Spleen (tissue), 11 donors: ENCODE measurements around the gene BMPER. TPM values are rescaled to one million over a fixed set of nuclear protein-coding genes. Genes with fewer than 3 reads are reported as not detected.

Experiments used
- DNase-seq: peaks from one replicate; pipeline ENCODE4 v3.0.0-alpha.2; 2020
- H3K27ac ChIP-seq, 8 donors: fragments of 200-600 bp; sonication (generic) in 7 of 8; 1 replicate in 4 of 8; 2 replicates in 4 of 8; pipeline versions ENCODE4 v1.5.0 to v1.8.0; 2016 to 2021; ENCODE audit warnings: inconsistent platforms in 4 of 8, mild to moderate bottlenecking in 4 of 8, moderate library complexity in 1 of 8
- H3K27me3 ChIP-seq, 7 donors: fragments of 200-600 bp; sonication (generic) in 6 of 7; replicated peaks in 1 of 7; 1 replicate in 4 of 7; 2 replicates in 3 of 7; pipeline versions ENCODE4 v1.5.0 to v1.8.0; 2016 to 2021; ENCODE audit warnings: inconsistent platforms in 3 of 7, mild to moderate bottlenecking in 1 of 7
- H3K36me3 ChIP-seq, 6 donors: fragments of 200-600 bp; sonication (generic) in 5 of 6; 1 replicate in 4 of 6; 2 replicates in 2 of 6; pipeline versions ENCODE4 v1.5.0 to v1.8.0; 2016 to 2021; ENCODE audit warnings: inconsistent platforms in 2 of 6
- H3K4me1 ChIP-seq, 6 donors: fragments of 200-600 bp; sonication (generic) in 5 of 6; 1 replicate in 3 of 6; 2 replicates in 3 of 6; pipeline versions ENCODE4 v1.5.0 to v1.8.0; 2016 to 2021; ENCODE audit warnings: inconsistent platforms in 3 of 6
- H3K4me3 ChIP-seq, 8 donors: fragments of 200-600 bp; sonication (generic) in 7 of 8; 1 replicate in 4 of 8; 2 replicates in 4 of 8; pipeline versions ENCODE4 v1.5.0 to v1.8.0; 2016 to 2021; ENCODE audit warnings: inconsistent platforms in 4 of 8, mild to moderate bottlenecking in 4 of 8, moderate library complexity in 2 of 8
- H3K9me3 ChIP-seq, 8 donors: fragments of 200-600 bp; sonication (generic) in 7 of 8; 1 replicate in 4 of 8; 2 replicates in 4 of 8; pipeline versions ENCODE4 v1.5.0 to v1.8.0; 2016 to 2021; ENCODE audit warnings: inconsistent platforms in 4 of 8
- POLR2A ChIP-seq, 3 donors: fragments of 450-650 bp; IDR thresholded peaks; one replicate each; pipeline ENCODE4 v1.5.1; 2017; ENCODE audit warnings: antibody characterized with exemption in 3 of 3, mild to moderate bottlenecking in 1 of 3
- POLR2AphosphoS5 ChIP-seq, 3 donors: sonication (generic); formaldehyde crosslinking; IDR thresholded peaks; one replicate each; pipeline ENCODE4 v1.5.1; 2017; ENCODE audit warnings: antibody characterized with exemption in 3 of 3
- WGBS, 5 donors: extraction: QIAGEN DNeasy Blood & Tissue Kit in 3 of 5; methylation state at CpG; one replicate each; pipeline versions ENCODE4 v1.1.5 to v1.1.7; 2013 to 2018; 5-methylcytosine and 5-hydroxymethylcytosine counted together
- intact Hi-C: fragments of 100-400 bp; cut with DNase I; formaldehyde crosslinking; loops from one replicate; pipeline ENCODE4 v1.15.0; 2023; ENCODE audit warnings: low total_unique reads
- polyA plus RNA-seq, 3 donors: library from polyadenylated mRNA; stranded (reverse); fragments of 200-250 nt; gene quantifications; one replicate each; pipeline ENCODE4 v1.2.1, GENCODE V29; 2013
- total RNA-seq, 7 donors: library from RNA; depleted of rRNA in 3 of 7; stranded (reverse); fragments of >200 nt in 3 of 7; fragmentation: NEBNext Ultra II Directional in 4 of 7; extraction: Animal tissue kit (Norgen Biotek cat#: 25700) in 4 of 7; gene quantifications; one replicate each; pipeline versions ENCODE4 v1.1.0 to v1.2.1, GENCODE V29; 2016 to 2021
- TF ChIP-seq, protein P1 (sequence below), 11 experiments: fragments of 200-600 bp in 7 of 11; fragments of 450-650 bp in 4 of 11; sonication (generic) in 4 of 11; IDR thresholded peaks in 8 of 11; conservative IDR thresholded peaks in 3 of 11; 1 replicate in 7 of 11; 2 replicates in 4 of 11; pipeline versions ENCODE4 v1.4.0 to v1.8.0; 2016 to 2021; ENCODE audit warnings: antibody characterized with exemption in 11 of 11, inconsistent platforms in 4 of 11, mild to moderate bottlenecking in 1 of 11
- donor health status: healthy with polysubstance abuse.
- donor health status: DM: no; HTN: no; CAD: no; lungs with moderate emphysema.
- donor health status: DM: no; HTN: no; CAD: no.
- donor health status: Bipolar disorder and iron deficiency.
- donor health status: healthy.
- donor health status: DM: no; HTN: no; CAD: no.
- donor health status: DM: yes; HTN: yes; CAD: no.

The BMPER gene
- total and polyA plus RNA-seq, 10 donors, result 0.14 to 4.4 (median 2.1) TPM

DNA sequence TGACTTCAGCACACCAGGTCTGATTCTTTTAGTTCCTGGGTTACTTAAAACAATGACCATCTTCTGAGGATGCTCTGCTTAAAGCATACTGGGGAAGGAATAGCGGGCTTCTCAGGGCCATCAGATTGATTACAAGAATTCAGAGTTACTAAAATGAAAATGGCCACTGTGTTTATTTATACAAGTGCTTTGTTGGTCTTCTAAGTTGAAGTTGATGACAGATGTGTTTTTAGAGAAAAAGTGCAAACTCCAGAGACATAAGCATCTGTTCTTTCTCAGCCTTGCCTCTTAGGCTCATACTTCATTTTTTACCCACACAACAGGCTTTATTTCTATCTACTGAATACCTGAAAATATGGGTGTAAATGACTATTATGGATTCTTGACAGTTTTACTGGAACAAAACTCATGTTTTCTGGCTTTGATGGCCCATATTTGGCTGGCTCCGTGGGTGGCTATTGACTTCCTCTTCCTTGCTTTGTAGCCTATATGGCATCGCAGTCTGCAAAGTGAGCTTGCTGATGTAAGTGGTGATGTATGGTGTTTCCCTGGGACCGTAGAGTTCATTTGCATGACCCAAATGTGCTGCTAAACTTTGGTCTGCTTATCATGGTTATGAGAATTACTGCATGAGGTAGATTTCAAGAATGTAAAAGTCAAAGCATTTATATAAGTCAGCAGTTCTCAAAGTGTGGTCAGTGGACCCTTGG is 121.3 kb downstream of the BMPER start:
- 40 to 68% (median 59%) methylated on average over 4 of the region's 4 CpGs for WGBS, 5 donors
- peaks cover 0 to 3% (median 0%) of the 10 kb centered on the region in 7 donors for H3K27me3 ChIP-seq
- DNase-seq, result no peak
- H3K9me3 ChIP-seq, result no peaks in the 10 kb centered on the region
- no peak overlapping the region for H3K4me3 ChIP-seq
- TF ChIP-seq, protein P1, sequence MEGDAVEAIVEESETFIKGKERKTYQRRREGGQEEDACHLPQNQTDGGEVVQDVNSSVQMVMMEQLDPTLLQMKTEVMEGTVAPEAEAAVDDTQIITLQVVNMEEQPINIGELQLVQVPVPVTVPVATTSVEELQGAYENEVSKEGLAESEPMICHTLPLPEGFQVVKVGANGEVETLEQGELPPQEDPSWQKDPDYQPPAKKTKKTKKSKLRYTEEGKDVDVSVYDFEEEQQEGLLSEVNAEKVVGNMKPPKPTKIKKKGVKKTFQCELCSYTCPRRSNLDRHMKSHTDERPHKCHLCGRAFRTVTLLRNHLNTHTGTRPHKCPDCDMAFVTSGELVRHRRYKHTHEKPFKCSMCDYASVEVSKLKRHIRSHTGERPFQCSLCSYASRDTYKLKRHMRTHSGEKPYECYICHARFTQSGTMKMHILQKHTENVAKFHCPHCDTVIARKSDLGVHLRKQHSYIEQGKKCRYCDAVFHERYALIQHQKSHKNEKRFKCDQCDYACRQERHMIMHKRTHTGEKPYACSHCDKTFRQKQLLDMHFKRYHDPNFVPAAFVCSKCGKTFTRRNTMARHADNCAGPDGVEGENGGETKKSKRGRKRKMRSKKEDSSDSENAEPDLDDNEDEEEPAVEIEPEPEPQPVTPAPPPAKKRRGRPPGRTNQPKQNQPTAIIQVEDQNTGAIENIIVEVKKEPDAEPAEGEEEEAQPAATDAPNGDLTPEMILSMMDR (IDR thresholded peaks at IDR 0.05 in 8 of 11, conservative IDR thresholded peaks at IDR 0.05 in 3 of 11), result no peak
- TF ChIP-seq POLR2AphosphoS5 (IDR thresholded peaks at IDR 0.05) (no peak), POLR2A (IDR thresholded peaks at IDR 0.05) (no peak)
- no peaks in the 10 kb centered on the region for H3K4me1 ChIP-seq
- H3K27ac ChIP-seq, result no peak overlapping the region
- intact Hi-C loops, result no loop called here
- H3K36me3 ChIP-seq, result no peaks in the 10 kb centered on the region

DNA sequence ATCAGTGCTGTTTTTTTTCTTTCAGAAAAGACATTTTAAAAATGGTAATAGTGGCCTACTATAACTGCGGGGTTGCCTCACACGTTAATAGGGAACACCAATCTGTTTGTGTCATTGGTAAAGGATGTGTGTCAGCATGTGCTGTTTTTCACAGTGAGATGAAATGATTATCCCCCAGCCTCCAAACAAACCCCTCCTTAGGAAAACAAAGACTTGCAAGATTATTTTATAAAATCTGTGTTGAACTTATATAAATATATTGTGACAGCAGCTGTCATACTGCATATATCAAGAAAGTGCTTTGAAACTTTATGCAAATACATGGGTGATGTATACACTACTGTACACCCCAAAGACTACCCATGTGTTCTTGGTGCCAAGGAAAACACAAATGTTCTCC is 125.8 kb downstream of the BMPER start:
- DNase-seq, result no peak
- TF ChIP-seq POLR2A (IDR thresholded peaks at IDR 0.05) (no peak), POLR2AphosphoS5 (IDR thresholded peaks at IDR 0.05) (no peak)
- TF ChIP-seq, protein P1 (IDR thresholded peaks at IDR 0.05 in 8 of 11, conservative IDR thresholded peaks at IDR 0.05 in 3 of 11), result no peak

DNA sequence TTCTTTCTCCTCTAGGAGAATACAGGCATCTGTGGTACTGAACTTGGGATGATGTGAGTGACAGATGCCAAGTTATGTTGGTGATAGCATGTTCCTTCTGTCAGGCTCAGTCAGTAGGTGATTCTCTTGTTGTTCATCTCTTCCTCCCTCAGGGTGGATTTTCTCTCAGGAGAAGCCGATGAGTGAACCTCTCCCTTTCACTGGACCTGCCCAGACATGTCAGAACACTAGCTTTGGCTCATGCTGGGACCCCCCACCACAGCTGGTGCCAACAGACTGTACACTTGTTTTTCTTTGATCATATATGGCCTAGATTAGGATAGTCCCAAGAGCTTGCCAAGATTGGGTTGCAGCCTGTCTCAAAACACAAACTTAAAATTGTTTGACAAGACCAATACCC is 129.4 kb downstream of the BMPER start:
- no peaks in the 10 kb centered on the region for H3K9me3 ChIP-seq
- no peak overlapping the region for H3K4me3 ChIP-seq
- H3K36me3 ChIP-seq, result no peaks in the 10 kb centered on the region
- no peaks in the 10 kb centered on the region for H3K27me3 ChIP-seq
- no peaks in the 10 kb centered on the region for H3K4me1 ChIP-seq
- H3K27ac ChIP-seq, result no peak overlapping the region
- intact Hi-C loops, result no loop called here
- TF ChIP-seq POLR2A (IDR thresholded peaks at IDR 0.05), result no peak
- TF ChIP-seq, protein P1 (IDR thresholded peaks at IDR 0.05 in 8 of 11, conservative IDR thresholded peaks at IDR 0.05 in 3 of 11), result no peak
- TF ChIP-seq POLR2AphosphoS5 (IDR thresholded peaks at IDR 0.05), result no peak
- WGBS, 5 donors, result 81 to 92% (median 86%) methylated on average over 1 of the region's 1 CpG
- DNase-seq, result no peak

More for the DNA sequence above, 125.8 kb downstream of the BMPER start:
- Histone ChIP-seq H3K27me3 (no peaks in the 10 kb centered on the region), H3K36me3 (no peaks in the 10 kb centered on the region), H3K9me3 (no peaks in the 10 kb centered on the region), H3K4me3 (no peak overlapping the region), H3K27ac (no peak overlapping the region), H3K4me1 (no peaks in the 10 kb centered on the region)
- WGBS, 5 donors, result 90 to 95% (median 93%) methylated on average over 2 of the region's 2 CpGs
- intact Hi-C loops, result no loop called here

DNA sequence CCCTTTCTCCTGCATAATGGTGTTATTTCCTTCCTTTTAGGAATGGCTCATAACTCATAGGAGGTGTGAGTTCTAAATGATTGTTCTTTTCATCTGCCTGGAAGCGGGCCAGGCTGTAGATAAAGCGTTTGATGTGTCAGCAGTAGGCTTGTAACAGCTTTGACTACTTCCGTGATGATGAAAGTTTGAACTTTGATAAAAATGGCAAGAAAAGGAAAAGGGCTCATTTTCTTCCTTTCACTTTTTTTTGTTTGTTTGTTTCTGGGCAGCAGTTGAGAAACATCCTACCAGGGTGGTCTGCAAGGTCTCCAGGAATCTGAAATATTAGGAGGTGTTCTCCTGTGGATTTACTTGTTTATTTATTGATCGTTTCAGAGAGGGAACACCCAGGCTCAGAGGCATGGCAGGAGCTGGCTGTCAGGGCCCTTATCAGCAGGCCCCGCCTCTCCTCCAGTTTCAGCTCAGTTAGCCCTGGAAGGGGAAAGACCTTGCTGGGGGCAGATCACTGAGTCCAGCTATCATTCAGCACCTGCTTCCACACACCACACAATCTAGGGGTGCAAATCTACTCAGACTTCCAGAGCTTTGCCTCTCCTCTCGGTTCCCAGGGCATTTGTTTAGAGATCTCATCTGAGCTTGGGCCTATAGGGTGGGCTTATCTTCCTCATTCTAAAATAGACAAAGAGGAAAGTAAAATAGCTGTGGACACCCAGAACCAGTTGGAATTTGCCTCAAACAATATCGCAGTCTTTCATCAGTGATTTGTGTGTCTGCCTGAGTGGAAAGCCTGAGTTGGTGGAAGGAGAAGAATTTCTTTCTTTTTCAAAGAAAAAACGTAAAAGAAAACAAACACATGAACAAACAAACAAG is 130.9 kb downstream of the BMPER start:
- 52 to 62% (median 54%) methylated on average over 8 of the region's 8 CpGs for WGBS, 5 donors
- peak overlapping the region in 7 of 8 donors; percentile 36 to 73 (median 58) for H3K27ac ChIP-seq

More for the DNA sequence above, 130.9 kb downstream of the BMPER start:
- Histone ChIP-seq H3K4me3 (no peak overlapping the region), H3K9me3 (no peaks in the 10 kb centered on the region), H3K27me3 (no peaks in the 10 kb centered on the region), H3K36me3 (no peaks in the 10 kb centered on the region), H3K4me1 (no peaks in the 10 kb centered on the region)
- TF ChIP-seq POLR2A (IDR thresholded peaks at IDR 0.05) (no peak), POLR2AphosphoS5 (IDR thresholded peaks at IDR 0.05) (peak in 1 of 3 donors; percentile 68)
- intact Hi-C loops, result no loop called here
- peak; percentile 73 for DNase-seq
